ENCODE results near the gene MAPK8.

Gene MAPK8

GRCh38 chr10:48399551-48399950, 93.1 kb downstream of the MAPK8 start:
- no peak for TF ChIP-seq CTCF (IDR thresholded peaks at IDR 0.05; ENCODE audit: low read depth, low read length, missing control alignments)
- DNase-seq (ENCODE audit: low read depth), result no peak
- no peak overlapping the region for H3K4me3 ChIP-seq (ENCODE audit: low read depth, low read length)

- no peak overlapping the region for H3K4me3 ChIP-seq (ENCODE audit: low read depth, low read length)
- no peak for DNase-seq (ENCODE audit: low read depth)
- no peak for TF ChIP-seq CTCF (IDR thresholded peaks at IDR 0.05; ENCODE audit: low read depth, low read length, missing control alignments)
Observed at GRCh38 chr10:48400129-48400849, 93.8 kb downstream of the MAPK8 start.

GRCh38 chr10:48400850-48401220, 94.4 kb downstream of the MAPK8 start:
- H3K4me3 ChIP-seq (ENCODE audit: low read depth, low read length), result no peak overlapping the region
- DNase-seq (ENCODE audit: low read depth), result no peak
- no peak for TF ChIP-seq CTCF (IDR thresholded peaks at IDR 0.05; ENCODE audit: low read depth, low read length, missing control alignments)

- no peak for TF ChIP-seq CTCF (IDR thresholded peaks at IDR 0.05; ENCODE audit: low read depth, low read length, missing control alignments)
- DNase-seq (ENCODE audit: low read depth), result no peak
- H3K4me3 ChIP-seq (ENCODE audit: low read depth, low read length), result no peak overlapping the region
Observed at GRCh38 chr10:48404646-48405045, 98.2 kb downstream of the MAPK8 start.

- DNase-seq (ENCODE audit: low read depth), result no peak
- no peak overlapping the region for H3K4me3 ChIP-seq (ENCODE audit: low read depth, low read length)
- no peak for TF ChIP-seq CTCF (IDR thresholded peaks at IDR 0.05; ENCODE audit: low read depth, low read length, missing control alignments)
Observed at GRCh38 chr10:48406204-48406603, 99.7 kb downstream of the MAPK8 start.

GRCh38 chr10:48406658-48407057, 100.2 kb downstream of the MAPK8 start:
- no peak for TF ChIP-seq CTCF (IDR thresholded peaks at IDR 0.05; ENCODE audit: low read depth, low read length, missing control alignments)
- DNase-seq (ENCODE audit: low read depth), result no peak
- no peak overlapping the region for H3K4me3 ChIP-seq (ENCODE audit: low read depth, low read length)

GRCh38 chr10:48410503-48410902, 104.0 kb downstream of the MAPK8 start:
- no peak for TF ChIP-seq CTCF (IDR thresholded peaks at IDR 0.05; ENCODE audit: low read depth, low read length, missing control alignments)
- no peak for DNase-seq (ENCODE audit: low read depth)
- H3K4me3 ChIP-seq (ENCODE audit: low read depth, low read length), result no peak overlapping the region
